H1 (cell line): ENCODE measurements around the gene MPDU1. TPM values are rescaled to one million over a fixed set of nuclear protein-coding genes. Genes with fewer than 3 reads are reported as not detected.

Source experiments
- CHD1 ChIP-seq: IDR thresholded peaks from 2 replicates; pipeline ENCODE4 v1.6.1; 2012; ENCODE audit warnings: low read depth, low read length, improper control_type of control experiment
- CHD7 ChIP-seq: fragments of 300-600 bp; sonication (generic); IDR thresholded peaks from 2 replicates; pipeline ENCODE4 v1.7.1; 2012; ENCODE audit warnings: low read length, moderate library complexity, mild to moderate bottlenecking, inconsistent platforms; ENCODE audit not compliant: insufficient replicate concordance
- CTBP2 ChIP-seq: IDR thresholded peaks from 2 replicates; pipeline ENCODE4 v1.7.0; 2011; ENCODE audit warnings: borderline replicate concordance, mild to moderate bottlenecking, moderate library complexity, mixed read lengths, low read length; ENCODE audit not compliant: insufficient read depth, insufficient read length
- EZH2 ChIP-seq: fragments of 200-600 bp; sonication (generic); IDR thresholded peaks from 2 replicates; pipeline ENCODE4 v1.7.1; 2012; ENCODE audit warnings: low read depth, mild to moderate bottlenecking, moderate library complexity, low read length, inconsistent platforms; ENCODE audit not compliant: severe bottlenecking
- KDM4A ChIP-seq: IDR thresholded peaks from one replicate; pipeline ENCODE4 v1.7.1; 2012; ENCODE audit warnings: low read depth, mild to moderate bottlenecking, moderate library complexity, low read length, inconsistent platforms; ENCODE audit not compliant: severe bottlenecking
- MAFK ChIP-seq: IDR thresholded peaks from 2 replicates; pipeline ENCODE4 v1.6.1; 2012; ENCODE audit warnings: low read depth, mild to moderate bottlenecking, improper control_type of control experiment, low read length
- SAP30 ChIP-seq: fragments of 300-600 bp; sonication (generic); IDR thresholded peaks from 2 replicates; pipeline ENCODE4 v1.7.1; 2012; ENCODE audit warnings: low read length, moderate library complexity, mild to moderate bottlenecking, inconsistent platforms; ENCODE audit not compliant: insufficient read depth, insufficient replicate concordance
- SIN3A ChIP-seq, 2 experiments: IDR thresholded peaks in 1 of 2; conservative IDR thresholded peaks in 1 of 2; 2 replicates each; pipeline ENCODE4 v1.6.1; 2011 to 2012; ENCODE audit warnings: low read length in 2 of 2, improper control_type of control experiment in 1 of 2, low read depth in 1 of 2, mild to moderate bottlenecking in 1 of 2
- SP1 ChIP-seq: IDR thresholded peaks from 2 replicates; pipeline ENCODE4 v1.6.1; 2011; ENCODE audit warnings: low read depth, low read length
- TAF1 ChIP-seq: IDR thresholded peaks from 2 replicates; pipeline ENCODE4 v1.6.1; 2011; ENCODE audit warnings: mild to moderate bottlenecking, low read depth, low read length
- TBP ChIP-seq: IDR thresholded peaks from 2 replicates; pipeline ENCODE4 v1.6.1; 2011; ENCODE audit warnings: low read depth, low read length, improper control_type of control experiment
- polyA plus RNA-seq, 7 experiments: library from polyadenylated mRNA; depleted of rRNA in 3 of 7; stranded (reverse) in 5 of 7; unstranded in 2 of 7; fragments of >200 nt in 5 of 7; fragments of 200-250 nt in 2 of 7; gene quantifications; 1 replicate in 5 of 7; 2 replicates in 1 of 7; 4 replicates in 1 of 7; pipeline versions ENCODE4 v1.2.1 to v1.2.3, GENCODE V29; 2011 to 2013; ENCODE audit warnings: missing spikeins in 2 of 7, mixed read lengths in 2 of 7
- total RNA-seq: library from RNA; stranded (reverse); fragmentation: NEBNext Ultra II Directional; extraction: Animal tissue kit (Norgen Biotek cat#: 25700); gene quantifications from 2 replicates; pipeline ENCODE4 v1.2.1, GENCODE V29; 2021

Gene MPDU1
- total and polyA plus RNA-seq, 2 of the 8 experiments (the other 6 are each of a cell fraction or from before 2014, with no cell fraction given), result 63.2 to 142 TPM

- TF ChIP-seq SP1 (peak; percentile 62; the same call in 1 of the 2 replicates), TAF1 (peak; percentile 42; the same call in 1 of the 2 replicates), SAP30 (no peak), CHD1 (no peak), SIN3A (conservative IDR thresholded peaks at IDR 0.05 in 1 of 2, IDR thresholded peaks at IDR 0.05 in 1 of 2; ENCODE audit: low read depth in 1 of 2, low read length in 2 of 2) (no peak), KDM4A (no peak), MAFK (no peak), CHD7 (no peak), CTBP2 (no peak), TBP (peak; percentile 59; the same call in 1 of the 2 replicates), EZH2 (no peak)
Measured at GRCh38 chr17:7590743-7591142, 7.1 kb downstream of the MPDU1 start (continued).
